OCI-LY7 (cell line): Measurements from ENCODE around the gene HES1.

Experiments used
- EZH2phosphoT487 ChIP-seq: fragments of 200-600 bp; sonication (generic); IDR thresholded peaks from 2 replicates; pipeline ENCODE4 v1.6.1; 2018; ENCODE audit warnings: low read depth, borderline replicate concordance, mild to moderate bottlenecking, mixed run types, antibody characterized with exemption, low read length, moderate library complexity, mixed read lengths
- TF ChIP-seq, protein P1 (sequence below): fragments of 200-600 bp; sonication (generic); conservative IDR thresholded peaks from 2 replicates; pipeline ENCODE4 v1.5.1; 2014; ENCODE audit warnings: mild to moderate bottlenecking, antibody characterized with exemption, low read length, moderate library complexity, mixed read lengths

DNA sequence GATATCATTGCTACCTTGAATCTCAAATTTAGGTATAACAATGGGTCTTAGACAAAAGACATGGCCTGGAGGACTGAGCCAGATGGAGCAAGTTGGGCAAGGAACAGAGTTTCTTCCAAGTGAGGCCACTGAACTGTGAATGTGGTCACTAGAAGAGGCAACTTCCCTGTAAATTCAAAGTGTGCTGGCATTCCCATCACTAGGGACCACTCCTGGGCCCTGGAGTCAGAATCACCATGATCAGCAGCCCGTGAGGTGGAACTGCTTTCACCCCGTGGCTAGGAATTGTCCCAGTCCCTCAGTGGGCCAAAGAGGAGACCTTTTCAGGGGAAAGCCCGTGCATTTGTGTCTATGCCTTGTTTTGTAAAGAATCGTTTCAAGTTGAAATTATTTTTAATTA lies 47.3 kb downstream of the HES1 start:
- TF ChIP-seq, protein P1, sequence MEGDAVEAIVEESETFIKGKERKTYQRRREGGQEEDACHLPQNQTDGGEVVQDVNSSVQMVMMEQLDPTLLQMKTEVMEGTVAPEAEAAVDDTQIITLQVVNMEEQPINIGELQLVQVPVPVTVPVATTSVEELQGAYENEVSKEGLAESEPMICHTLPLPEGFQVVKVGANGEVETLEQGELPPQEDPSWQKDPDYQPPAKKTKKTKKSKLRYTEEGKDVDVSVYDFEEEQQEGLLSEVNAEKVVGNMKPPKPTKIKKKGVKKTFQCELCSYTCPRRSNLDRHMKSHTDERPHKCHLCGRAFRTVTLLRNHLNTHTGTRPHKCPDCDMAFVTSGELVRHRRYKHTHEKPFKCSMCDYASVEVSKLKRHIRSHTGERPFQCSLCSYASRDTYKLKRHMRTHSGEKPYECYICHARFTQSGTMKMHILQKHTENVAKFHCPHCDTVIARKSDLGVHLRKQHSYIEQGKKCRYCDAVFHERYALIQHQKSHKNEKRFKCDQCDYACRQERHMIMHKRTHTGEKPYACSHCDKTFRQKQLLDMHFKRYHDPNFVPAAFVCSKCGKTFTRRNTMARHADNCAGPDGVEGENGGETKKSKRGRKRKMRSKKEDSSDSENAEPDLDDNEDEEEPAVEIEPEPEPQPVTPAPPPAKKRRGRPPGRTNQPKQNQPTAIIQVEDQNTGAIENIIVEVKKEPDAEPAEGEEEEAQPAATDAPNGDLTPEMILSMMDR, result no peak
- no peak for TF ChIP-seq EZH2phosphoT487
